LNCaP clone FGC (cell line): ENCODE data around the gene PNRC2.

Source experiments
- DNase-seq: peaks from one replicate; pipeline ENCODE4 v3.0.0-alpha.2; 2011; ENCODE audit warnings: low read depth
- H3K4me3 ChIP-seq: 2 replicates; pipeline ENCODE4 v1.5.1; 2011; ENCODE audit warnings: mild to moderate bottlenecking, low read depth, low read length, control low read depth
- TF ChIP-seq, protein P1 (sequence below): IDR thresholded peaks from 2 replicates; pipeline ENCODE4 v1.5.1; 2012; ENCODE audit warnings: mild to moderate bottlenecking; ENCODE audit not compliant: control insufficient read depth, insufficient read depth; ENCODE audit errors: extremely low read depth

Gene PNRC2

GRCh38 chr1:23927097-23927496 is 32.5 kb upstream of the PNRC2 start:
- no peak for DNase-seq
- no peak overlapping the region for H3K4me3 ChIP-seq
- TF ChIP-seq, protein P1, sequence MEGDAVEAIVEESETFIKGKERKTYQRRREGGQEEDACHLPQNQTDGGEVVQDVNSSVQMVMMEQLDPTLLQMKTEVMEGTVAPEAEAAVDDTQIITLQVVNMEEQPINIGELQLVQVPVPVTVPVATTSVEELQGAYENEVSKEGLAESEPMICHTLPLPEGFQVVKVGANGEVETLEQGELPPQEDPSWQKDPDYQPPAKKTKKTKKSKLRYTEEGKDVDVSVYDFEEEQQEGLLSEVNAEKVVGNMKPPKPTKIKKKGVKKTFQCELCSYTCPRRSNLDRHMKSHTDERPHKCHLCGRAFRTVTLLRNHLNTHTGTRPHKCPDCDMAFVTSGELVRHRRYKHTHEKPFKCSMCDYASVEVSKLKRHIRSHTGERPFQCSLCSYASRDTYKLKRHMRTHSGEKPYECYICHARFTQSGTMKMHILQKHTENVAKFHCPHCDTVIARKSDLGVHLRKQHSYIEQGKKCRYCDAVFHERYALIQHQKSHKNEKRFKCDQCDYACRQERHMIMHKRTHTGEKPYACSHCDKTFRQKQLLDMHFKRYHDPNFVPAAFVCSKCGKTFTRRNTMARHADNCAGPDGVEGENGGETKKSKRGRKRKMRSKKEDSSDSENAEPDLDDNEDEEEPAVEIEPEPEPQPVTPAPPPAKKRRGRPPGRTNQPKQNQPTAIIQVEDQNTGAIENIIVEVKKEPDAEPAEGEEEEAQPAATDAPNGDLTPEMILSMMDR = no peak

DNA sequence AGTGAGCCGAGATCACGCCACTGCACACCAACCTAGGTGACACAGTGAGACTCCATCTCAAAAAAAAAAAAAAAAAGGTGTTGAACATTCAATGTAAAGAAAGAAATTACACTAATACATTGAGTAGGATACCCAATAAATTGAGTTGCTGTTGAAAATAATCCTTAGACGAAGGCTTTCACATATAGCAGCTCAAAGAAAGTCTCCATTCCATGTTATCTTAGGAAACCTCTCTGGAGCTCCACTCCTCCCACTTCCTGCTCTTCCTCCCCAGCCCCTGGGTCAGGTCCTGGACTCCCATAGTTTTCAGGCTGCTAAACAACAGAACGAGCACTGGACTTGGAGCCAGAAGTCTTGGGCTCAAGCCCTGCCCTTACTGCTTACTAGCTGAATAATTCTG is 30.8 kb upstream of the PNRC2 start:
- TF ChIP-seq, protein P1 = no peak
- no peak for DNase-seq
- no peak overlapping the region for H3K4me3 ChIP-seq

DNA sequence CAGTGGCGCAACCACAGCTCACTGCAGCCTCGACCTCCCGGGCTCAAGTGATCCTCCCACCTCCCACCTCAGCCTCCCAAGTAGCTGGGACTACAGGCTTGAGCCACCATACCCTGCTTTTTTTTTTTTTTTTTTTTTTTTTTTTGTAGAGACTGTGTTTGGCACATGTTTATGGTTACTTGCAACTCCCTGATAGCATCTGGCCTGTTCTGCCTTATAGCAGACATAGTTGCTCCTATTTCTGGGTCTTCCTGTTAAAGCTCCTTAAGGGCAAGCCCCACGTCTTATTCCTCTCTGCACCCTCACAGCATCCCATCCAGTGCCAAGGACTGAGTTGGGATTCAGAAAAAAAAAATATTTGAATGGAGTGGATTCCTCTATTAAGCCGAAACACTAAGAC is 29.4 kb upstream of the PNRC2 start:
- TF ChIP-seq, protein P1 = no peak
- no peak for DNase-seq
- no peak overlapping the region for H3K4me3 ChIP-seq

DNA sequence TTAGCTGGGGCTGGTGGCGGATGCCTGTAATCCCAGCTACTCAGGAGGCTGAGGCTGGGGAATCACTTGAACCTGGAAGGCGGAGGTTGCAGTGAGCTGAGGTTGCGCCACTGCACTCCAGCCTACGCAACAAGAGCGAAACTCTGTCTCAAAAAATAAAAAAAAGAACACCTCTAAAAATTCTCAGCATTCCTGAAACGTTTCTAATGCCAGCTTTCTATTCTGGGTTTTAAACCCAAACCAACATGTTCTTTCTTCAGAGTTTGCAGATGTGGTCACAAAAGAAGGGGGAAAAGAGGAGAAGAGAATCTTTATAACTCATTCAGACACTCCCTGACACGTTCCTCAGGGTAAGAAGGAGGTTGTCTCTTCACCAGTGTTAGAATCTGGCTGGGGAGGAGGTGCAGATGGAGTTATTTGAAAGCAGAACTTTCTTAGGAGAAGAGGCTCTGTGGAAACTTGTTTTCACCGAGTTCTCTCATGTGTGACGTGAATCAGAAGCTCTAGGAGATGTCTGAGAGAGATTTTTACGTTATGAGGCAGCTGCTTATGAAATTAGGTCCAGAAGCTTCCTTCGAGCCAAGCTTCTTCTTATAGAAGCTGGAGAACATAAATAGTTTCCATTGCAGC is 28.7 kb upstream of the PNRC2 start:
- no peak for DNase-seq
- H3K4me3 ChIP-seq = no peak overlapping the region
- TF ChIP-seq, protein P1 = no peak

- TF ChIP-seq, protein P1 = no peak
- H3K4me3 ChIP-seq = no peak overlapping the region
- no peak for DNase-seq
Measured at GRCh38 chr1:23931491-23931880, 28.1 kb upstream of the PNRC2 start.

DNA sequence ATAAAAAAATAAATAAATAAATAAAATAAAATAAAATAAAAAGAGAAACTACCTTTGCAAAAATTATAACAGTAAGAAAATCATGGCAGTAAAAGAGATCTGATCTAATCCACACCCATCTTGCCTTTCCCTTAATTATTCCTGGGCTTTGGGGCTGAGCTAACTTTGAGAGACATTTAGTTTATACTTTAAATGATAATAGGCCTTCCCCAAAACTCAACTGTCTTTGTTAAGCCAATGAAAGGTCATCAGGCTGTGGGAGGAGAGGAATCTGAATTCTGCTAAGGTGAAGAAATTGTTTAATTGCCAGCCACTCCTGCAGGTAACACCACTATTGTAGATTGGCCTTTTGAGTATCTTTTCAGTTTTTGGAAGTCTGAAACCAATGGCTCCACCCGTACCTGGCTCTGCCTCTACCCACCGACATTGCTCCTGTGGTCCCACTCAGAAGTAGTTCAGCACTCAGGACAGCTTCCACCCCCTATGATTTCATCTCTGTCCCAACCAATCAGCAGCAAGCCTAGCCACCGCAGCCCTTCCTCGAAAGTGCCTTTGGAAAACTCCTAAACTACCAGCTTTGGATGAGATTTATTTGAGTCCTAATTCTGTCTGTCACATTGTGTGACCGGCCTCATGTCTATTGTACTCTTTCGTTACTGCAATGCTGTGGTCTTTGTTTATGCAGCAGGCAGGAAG is 23.0 kb upstream of the PNRC2 start:
- no peak for DNase-seq
- no peak overlapping the region for H3K4me3 ChIP-seq
- TF ChIP-seq, protein P1 = no peak

- TF ChIP-seq, protein P1 = no peak
- H3K4me3 ChIP-seq = no peak overlapping the region
- DNase-seq = no peak
Measured at GRCh38 chr1:23947366-23947765, 12.3 kb upstream of the PNRC2 start.
